Suppressor macrophage treated with lipopolysaccharide for 1 hour (primary cell): Measurements from ENCODE around the gene INSRR.
A peak's percentile ranks its signal among the peaks of the same experiment; 100 is the strongest.

ENCODE experiments used
- DNase-seq, 3 donors: peaks; one replicate each; pipeline ENCODE4 v3.0.0-alpha.2; 2020 to 2022

The INSRR gene

GRCh38 chr1:156847591-156848460 lies 11.1 kb downstream of the INSRR start:
- DNase-seq: no peak

GRCh38 chr1:156846643-156847042 lies 12.3 kb downstream of the INSRR start:
- no peak for DNase-seq

GRCh38 chr1:156845953-156846545 lies 12.9 kb downstream of the INSRR start:
- DNase-seq: no peak

- DNase-seq: peak in 1 of 3 donors; percentile 36
These were observed 13.6 kb downstream of the INSRR start for GRCh38 chr1:156845055-156845952.

GRCh38 chr1:156844638-156845037 lies 14.3 kb downstream of the INSRR start:
- no peak for DNase-seq

- DNase-seq: no peak
These were observed 14.8 kb downstream of the INSRR start for GRCh38 chr1:156844102-156844501.

GRCh38 chr1:156842618-156843300 lies 16.2 kb downstream of the INSRR start:
- no peak for DNase-seq

GRCh38 chr1:156841295-156841855 lies 17.5 kb downstream of the INSRR start:
- no peak for DNase-seq

- no peak for DNase-seq
These were observed 18.0 kb downstream of the INSRR start for GRCh38 chr1:156840898-156841279.

GRCh38 chr1:156840186-156840897 lies 18.6 kb downstream of the INSRR start:
- DNase-seq: no peak

- DNase-seq: no peak
These were observed 19.3 kb downstream of the INSRR start for GRCh38 chr1:156839426-156840109.

- peak; percentile 41 to 57 (median 51) for DNase-seq
These were observed 19.9 kb downstream of the INSRR start for GRCh38 chr1:156838972-156839371.

- no peak for DNase-seq
These were observed 22.0 kb downstream of the INSRR start for GRCh38 chr1:156836892-156837291.

- DNase-seq: no peak
These were observed 22.8 kb downstream of the INSRR start for GRCh38 chr1:156836041-156836654.

- DNase-seq: no peak
These were observed 24.6 kb downstream of the INSRR start for GRCh38 chr1:156834322-156834721.

- no peak for DNase-seq
These were observed 25.3 kb downstream of the INSRR start for GRCh38 chr1:156833603-156834002.

GRCh38 chr1:156832434-156832833 lies 26.5 kb downstream of the INSRR start:
- no peak for DNase-seq

- peak in 2 of 3 donors; percentile 37 to 53 for DNase-seq
These were observed 30.4 kb downstream of the INSRR start for GRCh38 chr1:156828400-156829124.

GRCh38 chr1:156826630-156827029 lies 32.3 kb downstream of the INSRR start:
- DNase-seq: no peak
